A549 (cell line): ENCODE measurements around the gene NAP1L1. TPM values are rescaled to one million over a fixed set of nuclear protein-coding genes. Genes with fewer than 3 reads are reported as not detected.

ENCODE experiments used
- ATAC-seq, 2 experiments: fragments of 200-7000 bp in 1 of 2; fragments of >200 bp in 1 of 2; cut with Nextera tagmentation in 1 of 2; cut with Tn5 transposase in 1 of 2; 3 replicates each; pipeline versions ENCODE4 v1.8.0 to v1.9.1; 2018 to 2020; ENCODE audit warnings: mild to moderate bottlenecking in 1 of 2, moderate library complexity in 1 of 2
- CTCF ChIA-PET: fragments of 300-600 bp; sonication (Branson Sonifier 250); formaldehyde crosslinking; extraction: SDS; loops from one replicate; lab custom pipeline; 2021; ENCODE audit warnings: antibody characterized with exemption, inconsistent platforms; lab: Yijun Ruan, JAX
- POLR2A ChIA-PET: fragments of 350-600 bp; formaldehyde crosslinking; extraction: SDS; loops from one replicate; lab custom pipeline; 2021; ENCODE audit warnings: antibody characterized with exemption, inconsistent platforms; lab: Yijun Ruan, JAX
- DNase-seq, 2 experiments: peaks; one replicate each; pipeline versions ENCODE4 v3.0.0 to v3.0.0-alpha.2; 2011 to 2016; ENCODE audit warnings: low read depth in 1 of 2, low spot score in 1 of 2
- FAIRE-seq: peaks from 2 replicates; lab custom pipeline; 2011; peaks lifted over from hg19 to GRCh38; lab: Jason Lieb, UNC
- H3K27ac ChIP-seq, 2 experiments: fragments of >200 bp; sonication (Bioruptor Twin); formaldehyde crosslinking; 3 replicates each; pipeline ENCODE4 v1.5.1; 2016 to 2017
- H3K4me1 ChIP-seq: fragments of >200 bp; sonication (Bioruptor Twin); formaldehyde crosslinking; 3 replicates; pipeline ENCODE4 v1.6.1; 2016
- H3K4me2 ChIP-seq: fragments of >200 bp; sonication (Bioruptor Twin); formaldehyde crosslinking; 3 replicates; pipeline ENCODE4 v1.6.1; 2016
- H3K4me3 ChIP-seq: fragments of >200 bp; sonication (Bioruptor Twin); formaldehyde crosslinking; 3 replicates; pipeline ENCODE4 v1.5.1; 2016
- H3K9me3 ChIP-seq: fragments of >200 bp; sonication (Bioruptor Twin); formaldehyde crosslinking; 3 replicates; pipeline ENCODE4 v1.6.1; 2016
- CHD2 ChIP-seq: fragments of 150-350 bp; IDR thresholded peaks from 2 replicates; pipeline ENCODE4 v1.6.1; 2014; ENCODE audit warnings: low read length; ENCODE audit not compliant: partially characterized antibody
- CHD4 ChIP-seq: fragments of 200-600 bp; sonication (generic); IDR thresholded peaks from 2 replicates; pipeline ENCODE4 v1.6.1; 2016; ENCODE audit warnings: antibody characterized with exemption, mild to moderate bottlenecking, borderline replicate concordance
- EP300 ChIP-seq, 2 experiments: fragments of >200 bp; sonication (Bioruptor Twin); formaldehyde crosslinking; IDR thresholded peaks; 2 replicates in 1 of 2; 3 replicates in 1 of 2; pipeline ENCODE4 v1.6.1; 2016 to 2017
- FOXS1 ChIP-seq: fragments of 250-450 bp; sonication (Bioruptor Pico); IDR thresholded peaks from 2 replicates; pipeline ENCODE4 v1.5.0; 2020; ENCODE audit warnings: mild to moderate bottlenecking, moderate library complexity
- GATA3 ChIP-seq: IDR thresholded peaks from 2 replicates; pipeline ENCODE4 v1.6.1; 2012; ENCODE audit warnings: borderline replicate concordance
- HMGXB4 ChIP-seq: fragments of 250-450 bp; sonication (Bioruptor Pico); IDR thresholded peaks from 2 replicates; pipeline ENCODE4 v1.5.0; 2021; ENCODE audit warnings: mild to moderate bottlenecking, moderate library complexity, borderline replicate concordance
- HOXB13 ChIP-seq: fragments of 250-450 bp; sonication (Bioruptor Pico); IDR thresholded peaks from 2 replicates; pipeline ENCODE4 v1.5.0; 2020; ENCODE audit warnings: low read depth, mild to moderate bottlenecking, moderate library complexity
- HOXB5 ChIP-seq: fragments of 250-450 bp; sonication (Bioruptor Pico); IDR thresholded peaks from 2 replicates; pipeline ENCODE4 v1.5.0; 2020; ENCODE audit warnings: mild to moderate bottlenecking, moderate library complexity
- MAZ ChIP-seq: fragments of 150-350 bp; IDR thresholded peaks from 2 replicates; pipeline ENCODE4 v1.6.1; 2014; ENCODE audit warnings: antibody characterized with exemption, low read depth, low read length, borderline replicate concordance
- NFE2L2 ChIP-seq: fragments of 150-350 bp; conservative IDR thresholded peaks from 2 replicates; pipeline ENCODE4 v1.6.1; 2014; ENCODE audit warnings: low read length
- PHF8 ChIP-seq: fragments of 200-600 bp; sonication (generic); IDR thresholded peaks from 2 replicates; pipeline ENCODE4 v1.6.1; 2016; ENCODE audit warnings: low read depth, mild to moderate bottlenecking, antibody characterized with exemption, moderate library complexity, borderline replicate concordance
- SMC3 ChIP-seq: fragments of >200 bp; sonication (Bioruptor Twin); formaldehyde crosslinking; IDR thresholded peaks from 3 replicates; pipeline ENCODE4 v1.6.1; 2018; ENCODE audit warnings: inconsistent platforms
- USF2 ChIP-seq: fragments of 450-650 bp; IDR thresholded peaks from 2 replicates; pipeline ENCODE4 v1.6.1; 2014; ENCODE audit warnings: antibody characterized with exemption
- ZC3H11A ChIP-seq: fragments of 450-650 bp; IDR thresholded peaks from 2 replicates; pipeline ENCODE4 v1.6.1; 2014; ENCODE audit warnings: antibody characterized with exemption, mild to moderate bottlenecking
- ZFP36 ChIP-seq: fragments of 450-650 bp; IDR thresholded peaks from 2 replicates; pipeline ENCODE4 v1.6.1; 2014; ENCODE audit warnings: borderline replicate concordance; ENCODE audit not compliant: partially characterized antibody
- ZNF302 ChIP-seq: fragments of 250-450 bp; sonication (Bioruptor Pico); IDR thresholded peaks from 2 replicates; pipeline ENCODE4 v1.9.0; 2021; ENCODE audit warnings: inconsistent platforms, mild to moderate bottlenecking, moderate library complexity
- WGBS: methylation state at CpG from one replicate; pipeline ENCODE4 v1.1.6; 2017; ENCODE audit errors: missing lambda C conversion rate; 5-methylcytosine and 5-hydroxymethylcytosine counted together
- polyA plus RNA-seq, 4 experiments: library from polyadenylated mRNA; depleted of rRNA in 3 of 4; stranded (reverse); fragments of >200 nt; fragmentation: RNase III in 1 of 4; extraction: RNeasy Plus Mini Kit Qiagen cat#74134 plus additional on column Dnase treatment in 1 of 4; gene quantifications; 2 replicates in 3 of 4; 3 replicates in 1 of 4; pipeline ENCODE4 v1.2.3, GENCODE V29; 2011 to 2017

Gene NAP1L1
- polyA plus RNA-seq, 2 of the 4 experiments (the other 2 are of a cell fraction): 709 to 943 TPM

GRCh38 chr12:76117067-76117691 lies 32.7 kb upstream of the NAP1L1 start:
- FAIRE-seq (peak; percentile 39), DNase-seq (no peak), ATAC-seq (peak; percentile 53 to 56; a peak in 5 of 6 replicates)
- Histone ChIP-seq H3K4me3 (no peak overlapping the region), H3K9me3 (no peaks in the 10 kb centered on the region), H3K27ac (no peak overlapping the region), H3K4me1 (no peaks in the 10 kb centered on the region), H3K4me2 (no peak overlapping the region)
- POLR2A ChIA-PET: no interaction called here
- CTCF ChIA-PET: interaction anchor here (0.9 kb wide), 1 partner anchor 14 kb away, joined by 3 read pairs; no protein-coding TSS in a partner anchor
- WGBS: 82% methylated on average over 3 of the region's 3 CpGs
- no peak for TF ChIP-seq CHD2
- TF ChIP-seq SMC3: no peak

- no peaks in the 10 kb centered on the region for H3K4me1 ChIP-seq
- no peak for FAIRE-seq
Measured at GRCh38 chr12:76113800-76114757, 29.6 kb upstream of the NAP1L1 start.

GRCh38 chr12:76111209-76111749 lies 26.8 kb upstream of the NAP1L1 start:
- Histone ChIP-seq H3K4me1 (peaks cover 5% of the 10 kb centered on the region; the same call in 2 of the 3 replicates), H3K27ac (no peak overlapping the region), H3K4me2 (no peak overlapping the region), H3K9me3 (no peaks in the 10 kb centered on the region), H3K4me3 (no peak overlapping the region)
- WGBS: no CpG with 5 or more reads among the region's 1 CpG
- ChIA-PET CTCF (no interaction called here), POLR2A (interaction anchor here (0.7 kb wide), 1 partner anchor 387 kb away, joined by 6 read pairs; no protein-coding TSS in a partner anchor)
- no peak for ATAC-seq
- no peak for FAIRE-seq
- no peak for DNase-seq
- no peak for TF ChIP-seq HMGXB4 (CRISPR knock-in tag)
- TF ChIP-seq USF2: no peak

More at GRCh38 chr12:76113800-76114757, 29.6 kb upstream of the NAP1L1 start:
- no peak overlapping the region for H3K4me2 ChIP-seq
- H3K9me3 ChIP-seq: no peaks in the 10 kb centered on the region
- no peak overlapping the region for H3K27ac ChIP-seq
- H3K4me3 ChIP-seq: no peak overlapping the region
- ChIA-PET CTCF (interaction anchor here (0.6 kb wide), 1 partner anchor 1588 kb away, joined by 3 read pairs; no protein-coding TSS in a partner anchor), POLR2A (no interaction called here)
- no peak for DNase-seq
- WGBS: 62% methylated on average over 7 of the region's 7 CpGs
- ATAC-seq: no peak
- TF ChIP-seq PHF8 (no peak), CHD4 (no peak), ZNF302 (no peak), EP300 (IDR thresholded peaks at IDR 0.05) (no peak), ZC3H11A (no peak), MAZ (no peak), HOXB5 (no peak), HOXB13 (no peak), NFE2L2 (no peak), ZFP36 (no peak), GATA3 (no peak), FOXS1 (CRISPR knock-in tag) (no peak)
